Measurements from ENCODE around the gene HTT-AS.

The HTT-AS gene

DNA sequence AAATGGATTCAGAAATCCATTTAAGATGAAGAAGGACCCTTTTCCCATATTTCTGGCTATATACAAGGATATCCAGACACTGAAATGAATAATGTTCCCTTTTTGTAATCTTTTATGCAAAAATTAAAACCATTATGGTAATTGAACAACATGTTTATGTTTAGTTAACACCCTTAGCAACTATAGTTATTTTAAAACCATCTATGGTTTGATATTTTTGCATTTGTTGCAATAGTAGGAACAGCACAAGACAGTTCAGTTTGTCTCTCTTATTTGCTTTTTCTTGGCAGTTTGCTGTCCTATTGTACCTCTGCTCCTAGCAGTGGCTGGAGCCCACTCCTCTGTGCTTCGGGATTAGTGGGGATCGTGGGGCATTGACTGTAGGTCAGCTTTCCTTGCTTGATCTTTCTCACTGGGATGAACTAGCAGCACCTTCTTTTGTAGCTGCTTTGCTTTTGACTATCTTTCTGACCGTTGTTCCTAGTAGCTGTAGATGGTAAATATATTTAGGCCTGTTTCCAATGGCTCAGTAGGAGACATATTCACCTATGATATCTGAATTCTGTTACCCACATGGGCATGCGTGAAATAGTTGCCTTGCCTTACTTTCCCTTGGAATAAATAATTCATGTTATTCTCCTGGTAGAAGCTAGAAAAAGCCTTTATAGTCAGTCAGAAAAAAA lies 12.9 kb upstream of the HTT-AS start:
- no peak for DNase-seq

DNA sequence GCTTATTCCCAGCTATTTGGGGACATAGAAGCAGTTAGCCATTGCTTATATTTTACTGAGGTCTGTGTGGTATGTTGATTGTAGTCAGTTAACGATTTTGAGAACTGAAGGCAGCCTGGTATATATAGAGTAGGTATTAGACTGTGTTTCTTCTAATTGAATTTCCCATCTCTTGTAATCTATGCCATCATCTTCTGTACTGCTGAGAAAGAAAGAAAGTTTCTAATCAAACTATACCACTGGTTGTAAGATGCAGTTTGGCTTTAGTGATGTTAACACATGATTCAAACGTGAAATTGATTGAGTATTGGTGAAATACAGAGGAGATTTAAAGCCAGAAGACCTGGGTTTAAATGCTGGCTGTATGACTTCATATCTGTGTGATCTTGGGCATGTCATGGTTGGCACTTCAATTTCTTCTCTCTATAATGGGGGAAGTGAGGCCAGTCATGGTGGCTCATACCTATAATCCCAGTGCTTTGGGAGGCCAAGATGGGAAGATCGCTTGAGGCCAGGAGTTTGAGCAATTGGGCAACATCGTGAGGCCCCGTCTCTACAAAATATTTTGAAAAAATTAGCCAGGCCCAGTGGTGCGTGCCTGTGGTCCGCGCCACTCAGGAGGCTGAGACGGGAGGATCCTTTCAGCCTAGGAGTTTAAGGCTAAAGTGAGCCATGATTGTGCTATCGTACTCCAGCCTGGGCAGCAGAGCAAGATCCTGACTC lies 11.8 kb upstream of the HTT-AS start:
- DNase-seq: no peak

DNA sequence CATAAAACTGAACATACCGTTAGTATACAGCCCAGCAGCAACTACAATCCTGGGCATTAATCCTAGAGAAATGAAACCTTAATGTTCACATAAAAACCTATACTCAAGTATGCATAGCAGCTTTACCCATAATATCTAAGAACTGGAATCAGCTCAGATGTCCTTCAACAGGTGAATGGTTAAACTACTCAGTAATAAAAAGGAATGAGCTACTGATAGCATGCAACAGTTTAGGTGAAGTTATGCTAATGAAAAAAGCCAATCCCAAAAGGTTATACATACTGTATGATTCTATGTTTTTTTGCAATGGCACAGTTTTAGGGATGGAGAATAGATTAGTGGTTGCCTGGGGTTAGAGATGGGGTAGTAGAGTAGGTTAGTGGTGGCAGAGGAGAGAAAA lies 9.4 kb upstream of the HTT-AS start:
- no peak for DNase-seq

DNA sequence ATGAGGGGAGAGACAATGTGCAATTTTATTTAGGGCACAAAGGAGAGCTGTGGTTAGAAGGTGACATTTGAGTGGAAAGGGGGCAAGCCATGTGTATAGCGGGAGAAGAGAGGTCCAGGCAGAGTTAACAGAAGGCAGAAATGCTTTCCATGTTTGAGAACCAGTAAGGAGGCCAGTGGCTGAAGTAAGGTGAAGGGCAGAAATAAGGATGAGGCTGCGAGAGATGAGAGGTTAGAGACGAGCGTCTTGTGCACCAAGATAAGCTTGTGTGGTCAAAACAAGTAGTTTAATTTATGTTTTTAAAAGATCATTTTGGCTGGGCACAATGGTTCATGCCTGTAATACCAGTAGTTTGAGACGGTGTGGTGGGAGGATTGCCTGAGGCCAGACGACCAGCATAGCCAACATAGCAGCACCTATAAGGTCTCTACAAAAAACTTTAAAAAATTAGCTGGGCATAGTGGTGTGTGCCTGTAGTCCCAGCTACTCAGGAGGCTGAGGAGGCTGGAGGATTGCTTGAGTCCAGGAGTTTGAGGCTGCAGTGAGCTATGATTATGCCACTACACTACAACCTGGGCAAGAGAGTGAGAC lies 8.7 kb upstream of the HTT-AS start:
- DNase-seq: no peak

DNA sequence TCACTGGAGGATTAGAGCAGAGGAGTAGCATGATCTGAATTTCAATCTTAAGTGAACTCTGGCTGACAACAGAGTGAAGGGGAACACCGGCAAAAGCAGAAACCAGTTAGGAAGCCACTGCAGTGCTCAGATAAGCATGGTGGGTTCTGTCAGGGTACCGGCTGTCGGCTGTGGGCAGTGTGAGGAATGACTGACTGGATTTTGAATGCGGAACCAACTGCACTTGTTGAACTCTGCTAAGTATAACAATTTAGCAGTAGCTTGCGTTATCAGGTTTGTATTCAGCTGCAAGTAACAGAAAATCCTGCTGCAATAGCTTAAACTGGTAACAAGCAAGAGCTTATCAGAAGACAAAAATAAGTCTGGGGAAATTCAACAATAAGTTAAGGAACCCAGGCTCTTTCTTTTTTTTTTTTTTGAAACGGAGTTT lies 5.4 kb upstream of the HTT-AS start:
- no peak for DNase-seq

DNA sequence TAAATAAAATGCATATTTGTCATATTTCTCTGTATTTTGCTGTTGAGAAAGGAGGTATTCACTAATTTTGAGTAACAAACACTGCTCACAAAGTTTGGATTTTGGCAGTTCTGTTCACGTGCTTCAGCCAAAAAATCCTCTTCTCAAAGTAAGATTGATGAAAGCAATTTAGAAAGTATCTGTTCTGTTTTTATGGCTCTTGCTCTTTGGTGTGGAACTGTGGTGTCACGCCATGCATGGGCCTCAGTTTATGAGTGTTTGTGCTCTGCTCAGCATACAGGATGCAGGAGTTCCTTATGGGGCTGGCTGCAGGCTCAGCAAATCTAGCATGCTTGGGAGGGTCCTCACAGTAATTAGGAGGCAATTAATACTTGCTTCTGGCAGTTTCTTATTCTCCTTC lies 3.5 kb upstream of the HTT-AS start:
- no peak for DNase-seq

DNA sequence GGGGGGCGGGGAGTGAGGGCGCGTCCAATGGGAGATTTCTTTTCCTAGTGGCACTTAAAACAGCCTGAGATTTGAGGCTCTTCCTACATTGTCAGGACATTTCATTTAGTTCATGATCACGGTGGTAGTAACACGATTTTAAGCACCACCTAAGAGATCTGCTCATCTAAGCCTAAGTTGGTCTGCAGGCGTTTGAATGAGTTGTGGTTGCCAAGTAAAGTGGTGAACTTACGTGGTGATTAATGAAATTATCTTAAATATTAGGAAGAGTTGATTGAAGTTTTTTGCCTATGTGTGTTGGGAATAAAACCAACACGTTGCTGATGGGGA lies 1.3 kb upstream of the HTT-AS start:
- DNase-seq: no peak

DNA sequence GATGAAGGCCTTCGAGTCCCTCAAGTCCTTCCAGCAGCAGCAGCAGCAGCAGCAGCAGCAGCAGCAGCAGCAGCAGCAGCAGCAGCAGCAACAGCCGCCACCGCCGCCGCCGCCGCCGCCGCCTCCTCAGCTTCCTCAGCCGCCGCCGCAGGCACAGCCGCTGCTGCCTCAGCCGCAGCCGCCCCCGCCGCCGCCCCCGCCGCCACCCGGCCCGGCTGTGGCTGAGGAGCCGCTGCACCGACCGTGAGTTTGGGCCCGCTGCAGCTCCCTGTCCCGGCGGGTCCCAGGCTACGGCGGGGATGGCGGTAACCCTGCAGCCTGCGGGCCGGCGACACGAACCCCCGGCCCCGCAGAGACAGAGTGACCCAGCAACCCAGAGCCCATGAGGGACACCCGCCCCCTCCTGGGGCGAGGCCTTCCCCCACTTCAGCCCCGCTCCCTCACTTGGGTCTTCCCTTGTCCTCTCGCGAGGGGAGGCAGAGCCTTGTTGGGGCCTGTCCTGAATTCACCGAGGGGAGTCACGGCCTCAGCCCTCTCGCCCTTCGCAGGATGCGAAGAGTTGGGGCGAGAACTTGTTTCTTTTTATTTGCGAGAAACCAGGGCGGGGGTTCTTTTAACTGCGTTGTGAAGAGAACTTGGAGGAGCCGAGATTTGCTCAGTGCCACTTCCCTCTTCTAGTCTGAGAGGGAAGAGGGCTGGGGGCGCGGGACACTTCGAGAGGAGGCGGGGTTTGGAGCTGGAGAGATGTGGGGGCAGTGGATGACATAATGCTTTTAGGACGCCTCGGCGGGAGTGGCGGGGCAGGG lies 711 bp upstream of the HTT-AS start:
- DNase-seq: peak; percentile 33

DNA sequence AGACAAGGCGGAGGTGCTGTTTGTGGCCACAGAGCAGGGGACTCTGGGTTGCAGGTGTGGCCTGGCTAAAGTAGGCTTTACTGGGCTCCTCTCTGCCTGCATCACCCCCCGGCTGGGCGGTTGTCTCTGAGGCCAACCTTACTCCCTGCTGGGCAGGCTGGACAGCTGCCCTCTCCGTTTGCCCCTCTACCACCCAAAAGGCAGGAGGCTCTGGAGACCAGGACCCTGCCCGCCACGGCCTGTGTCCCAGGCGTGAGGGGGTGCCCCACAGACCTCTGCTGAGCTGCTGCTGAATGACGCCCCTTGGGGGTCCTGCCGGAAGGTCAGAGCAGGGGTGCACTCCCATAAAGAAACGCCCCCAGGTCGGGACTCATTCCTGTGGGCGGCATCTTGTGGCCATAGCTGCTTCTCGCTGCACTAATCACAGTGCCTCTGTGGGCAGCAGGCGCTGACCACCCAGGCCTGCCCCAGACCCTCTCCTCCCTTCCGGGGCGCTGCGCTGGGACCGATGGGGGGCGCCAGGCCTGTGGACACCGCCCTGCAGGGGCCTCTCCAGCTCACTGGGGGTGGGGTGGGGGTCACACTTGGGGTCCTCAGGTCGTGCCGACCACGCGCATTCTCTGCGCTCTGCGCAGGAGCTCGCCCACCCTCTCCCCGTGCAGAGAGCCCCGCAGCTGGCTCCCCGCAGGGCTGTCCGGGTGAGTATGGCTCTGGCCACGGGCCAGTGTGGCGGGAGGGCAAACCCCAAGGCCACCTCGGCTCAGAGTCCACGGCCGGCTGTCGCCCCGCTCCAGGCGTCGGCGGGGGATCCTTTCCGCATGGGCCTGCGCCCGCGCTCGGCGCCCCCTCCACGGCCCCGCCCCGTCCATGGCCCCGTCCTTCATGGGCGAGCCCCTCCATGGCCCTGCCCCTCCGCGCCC lies 920 bp downstream of the HTT-AS start:
- DNase-seq: no peak

DNA sequence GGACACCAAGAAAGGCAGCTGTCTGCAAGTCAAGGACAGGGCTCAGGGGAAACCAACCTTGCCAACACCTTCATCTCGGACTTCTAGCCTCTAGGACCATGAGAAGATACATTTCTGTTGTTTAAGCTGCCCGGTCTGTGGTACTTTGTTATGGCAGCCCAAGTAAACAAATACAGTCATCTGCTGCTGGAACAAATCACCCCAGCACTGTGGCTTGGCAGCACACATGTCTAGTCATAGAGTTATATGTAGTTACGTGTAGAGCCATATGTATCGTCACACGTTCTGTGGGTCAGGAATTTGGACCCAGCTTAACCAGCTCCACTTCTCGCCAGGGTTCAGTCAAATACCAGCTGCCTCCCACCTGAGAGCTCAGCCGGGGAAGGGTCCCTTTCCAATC lies 2.5 kb downstream of the HTT-AS start:
- DNase-seq: no peak

DNA sequence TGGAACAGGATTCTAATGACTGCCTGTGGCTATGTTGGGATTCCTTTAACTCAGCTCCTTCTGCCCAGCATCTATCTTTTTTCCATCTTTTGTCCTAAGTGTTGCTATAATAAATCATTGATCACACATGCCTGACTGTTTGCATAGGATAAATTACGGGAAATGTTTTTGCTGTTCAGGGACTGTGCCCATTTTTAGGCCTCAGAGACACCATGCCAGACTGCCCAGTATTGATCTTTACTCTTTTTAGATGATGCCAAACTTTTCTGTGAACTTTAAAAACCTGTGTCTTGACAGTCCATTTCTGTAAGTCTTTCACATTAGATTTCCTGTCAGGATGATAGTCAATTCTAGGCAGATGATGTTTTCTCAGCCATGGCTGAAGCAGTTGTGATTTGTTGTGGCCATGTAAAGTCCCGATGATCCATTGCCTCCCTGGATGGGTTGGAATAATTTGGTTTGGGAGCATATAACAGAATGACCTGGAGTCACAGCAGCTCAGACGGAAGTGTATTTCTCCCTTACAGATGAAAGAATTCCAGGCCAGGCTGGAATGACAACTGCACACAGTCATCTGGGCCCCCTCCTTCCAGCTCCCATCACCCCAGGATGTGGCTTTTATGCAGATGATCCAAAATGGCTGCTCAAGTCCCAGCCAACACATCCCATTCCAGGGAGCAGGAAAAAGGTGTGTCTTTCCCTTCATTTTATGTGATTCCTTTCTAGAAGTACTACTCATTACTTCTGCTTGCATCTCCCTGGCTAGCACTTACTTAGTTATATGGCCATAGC lies 3.4 kb downstream of the HTT-AS start:
- no peak for DNase-seq

DNA sequence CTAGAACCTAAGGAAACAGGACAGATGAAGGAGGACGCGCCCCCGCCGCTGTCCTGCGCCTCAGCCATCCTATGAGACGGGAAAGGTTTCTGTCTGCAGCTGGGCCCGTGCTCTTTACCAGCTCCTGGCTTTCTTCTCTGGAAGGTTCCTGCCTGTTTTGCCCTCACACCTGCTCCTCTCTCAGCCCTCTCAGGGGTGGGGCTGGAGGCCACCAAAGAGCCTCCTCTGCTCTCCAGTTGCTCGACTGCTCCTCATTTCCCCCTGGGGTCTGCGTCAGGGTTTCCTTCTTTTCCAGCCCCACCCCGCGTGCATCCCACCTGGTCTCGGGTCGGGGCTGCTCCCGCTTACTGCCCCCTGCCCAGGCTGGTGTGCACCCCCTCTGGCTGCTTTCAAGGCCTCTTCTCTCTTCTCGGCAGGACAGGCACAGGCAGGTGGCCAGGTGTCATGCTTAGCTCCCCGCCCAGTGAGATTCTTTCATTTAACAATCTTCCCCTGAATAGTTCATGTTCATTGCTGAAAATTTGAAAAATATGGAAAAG lies 4.6 kb downstream of the HTT-AS start:
- no peak for DNase-seq

DNA sequence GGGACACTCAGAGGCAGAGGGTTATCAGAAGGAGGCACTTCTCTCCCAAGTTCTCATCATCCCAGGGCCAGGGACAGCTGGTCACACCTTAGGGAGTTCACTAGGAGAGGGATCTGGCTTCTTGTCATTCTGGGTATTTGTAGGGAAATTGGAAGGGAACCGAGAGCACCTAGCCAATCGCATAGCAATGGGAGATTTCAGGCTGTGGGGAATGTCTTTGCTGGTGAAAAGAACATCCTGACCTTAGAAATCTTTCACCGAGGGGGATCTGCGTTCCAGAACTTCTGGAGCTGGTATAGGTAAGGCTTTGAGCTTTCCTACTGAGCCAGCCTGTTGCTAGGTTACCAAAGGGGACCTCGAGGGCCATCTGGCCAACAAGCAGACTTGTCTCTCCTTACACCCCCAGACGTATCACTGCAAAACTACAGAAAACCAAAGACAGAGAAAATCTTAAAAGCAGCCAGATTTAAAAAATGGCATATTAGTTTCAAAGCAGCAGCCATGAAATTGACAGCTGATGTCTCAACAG lies 6.8 kb downstream of the HTT-AS start:
- no peak for DNase-seq

DNA sequence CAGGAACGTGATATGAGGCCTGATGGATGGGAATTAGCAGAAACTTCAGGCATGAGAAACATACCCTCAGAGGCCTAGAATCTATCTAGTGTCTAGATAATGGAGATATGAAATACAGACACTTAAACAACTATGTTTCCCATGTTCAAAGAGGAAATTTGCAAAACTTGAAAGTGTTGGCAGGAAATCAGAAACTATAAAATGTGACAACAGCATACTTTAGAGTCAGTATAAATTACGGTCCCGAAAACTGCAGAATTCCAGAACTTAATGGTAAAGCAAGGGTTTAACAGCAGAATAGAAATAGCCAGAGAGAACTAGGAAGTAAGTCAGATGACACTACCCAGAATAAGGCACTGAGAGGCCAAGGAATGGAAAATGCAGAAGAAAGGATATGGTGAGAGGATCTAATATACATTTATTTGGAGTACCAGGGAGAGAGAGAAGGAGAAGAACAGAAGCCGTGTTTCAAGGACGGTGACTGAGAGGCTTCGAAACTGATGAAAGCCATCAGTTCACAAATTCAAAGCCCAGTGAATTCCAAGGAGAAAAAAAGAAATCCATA lies 7.4 kb downstream of the HTT-AS start:
- no peak for DNase-seq

DNA sequence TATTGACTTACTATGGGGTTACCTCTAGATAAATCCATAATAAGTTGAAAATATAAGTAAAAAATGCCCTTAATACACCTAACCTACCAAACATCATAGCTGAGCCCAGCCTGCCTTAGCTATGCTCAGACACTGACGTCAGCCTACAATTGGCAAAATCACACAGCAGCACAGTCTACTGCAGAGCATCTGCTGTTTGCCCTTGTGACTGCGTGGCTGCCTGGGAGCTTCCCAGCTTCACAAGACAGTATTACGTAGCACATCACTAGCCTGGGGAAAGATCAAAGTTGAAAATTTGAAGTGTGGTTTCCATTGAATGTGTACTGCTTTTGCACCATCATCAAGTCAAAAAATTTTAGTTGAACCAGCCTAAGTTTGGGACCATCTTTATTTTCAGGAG lies 8.8 kb downstream of the HTT-AS start:
- DNase-seq: no peak

DNA sequence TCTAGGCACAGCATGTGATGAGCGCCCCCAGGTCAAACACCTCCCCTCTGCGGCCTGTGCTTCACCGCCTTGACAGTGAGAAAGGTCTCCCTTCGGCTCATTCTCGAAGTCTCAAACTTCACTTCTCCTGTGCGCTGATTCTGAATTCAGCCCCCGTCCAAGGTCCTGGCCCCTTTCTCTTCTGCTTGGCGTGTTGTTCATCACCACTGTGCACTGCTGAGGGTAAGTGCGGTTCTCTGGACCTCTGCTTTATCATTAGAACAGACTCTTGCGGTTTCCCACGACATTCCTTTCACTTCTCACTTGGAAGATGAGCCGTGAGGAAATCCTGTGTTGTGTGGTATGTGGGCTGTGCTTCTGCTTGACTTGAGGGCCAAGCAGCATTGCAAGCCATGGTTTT lies 11.9 kb downstream of the HTT-AS start:
- DNase-seq: no peak

DNA sequence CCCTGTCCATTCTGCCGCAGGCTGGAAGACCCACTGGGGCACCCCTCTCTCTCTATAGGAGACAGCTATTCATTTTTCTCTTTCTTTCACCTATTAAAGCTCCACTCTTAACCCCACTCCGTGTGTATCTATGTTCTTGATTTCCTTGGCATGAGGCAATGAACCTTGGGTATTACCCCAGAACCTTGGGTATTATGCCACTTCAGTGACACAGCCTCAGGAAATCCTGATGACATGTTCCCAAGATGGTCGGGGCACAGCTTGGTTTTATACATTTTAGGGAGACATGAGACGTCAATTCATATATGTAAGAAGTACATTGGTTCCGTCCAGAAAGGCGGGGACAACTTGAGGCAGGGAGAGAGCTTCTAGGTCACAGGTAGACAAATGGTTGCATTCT lies 13.4 kb downstream of the HTT-AS start:
- no peak for DNase-seq

DNA sequence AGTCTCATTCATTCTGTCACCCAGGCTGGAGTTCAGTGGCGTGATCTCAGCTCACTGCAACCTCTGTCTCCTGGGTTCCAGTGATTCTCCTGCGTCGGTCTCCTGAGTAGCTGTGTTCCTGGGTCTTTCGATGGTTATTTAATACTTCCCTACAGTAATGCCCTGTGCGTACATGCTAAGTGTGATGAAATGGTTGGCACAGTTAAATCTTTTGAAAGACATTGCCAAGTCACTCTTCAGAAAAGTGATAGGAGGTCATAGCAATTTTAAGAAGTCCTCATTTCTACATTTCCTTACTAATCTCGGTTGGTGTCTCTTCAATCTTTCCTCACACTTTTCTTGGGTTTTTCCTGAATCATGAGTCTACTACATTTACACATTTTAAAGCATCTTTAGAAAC lies 14.4 kb downstream of the HTT-AS start:
- no peak for DNase-seq

DNA sequence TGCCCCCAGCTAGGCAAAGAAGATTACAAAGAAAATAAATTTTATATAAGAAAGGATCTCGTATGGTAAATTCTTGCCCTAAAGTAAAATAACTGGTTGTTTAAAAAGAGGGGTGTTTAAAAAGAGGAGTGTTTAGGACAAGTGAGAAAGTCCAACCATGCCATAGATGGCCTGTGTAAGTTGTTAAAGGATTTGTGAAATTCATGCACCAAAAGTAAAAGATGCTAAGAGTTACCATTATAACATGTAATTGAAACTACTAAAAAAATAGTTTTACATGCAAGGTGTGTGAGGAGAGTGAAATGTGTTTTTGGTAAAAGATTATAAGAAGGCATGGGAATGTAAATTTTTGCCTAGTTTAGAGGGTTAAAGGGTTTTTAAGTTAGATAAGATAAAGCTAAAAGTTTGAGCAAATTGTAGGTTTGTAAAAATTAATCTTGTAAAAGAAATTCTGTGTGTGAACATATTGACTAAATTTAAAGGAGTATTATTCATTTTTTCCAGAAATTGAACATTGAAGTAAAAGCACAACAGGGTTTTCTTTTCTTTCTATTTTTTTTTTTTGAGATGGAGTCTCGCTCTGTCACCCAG lies 20.1 kb downstream of the HTT-AS start:
- no peak for DNase-seq

Data from T-helper 9 cell (primary cell).